ENCODE results near the gene KCMF1. TPM values are rescaled to one million over a fixed set of nuclear protein-coding genes. Genes with fewer than 3 reads are reported as not detected.

The KCMF1 gene
- total and polyA plus RNA-seq, 8 donors, result 2.3 to 88.4 (median 44.5) TPM

DNA sequence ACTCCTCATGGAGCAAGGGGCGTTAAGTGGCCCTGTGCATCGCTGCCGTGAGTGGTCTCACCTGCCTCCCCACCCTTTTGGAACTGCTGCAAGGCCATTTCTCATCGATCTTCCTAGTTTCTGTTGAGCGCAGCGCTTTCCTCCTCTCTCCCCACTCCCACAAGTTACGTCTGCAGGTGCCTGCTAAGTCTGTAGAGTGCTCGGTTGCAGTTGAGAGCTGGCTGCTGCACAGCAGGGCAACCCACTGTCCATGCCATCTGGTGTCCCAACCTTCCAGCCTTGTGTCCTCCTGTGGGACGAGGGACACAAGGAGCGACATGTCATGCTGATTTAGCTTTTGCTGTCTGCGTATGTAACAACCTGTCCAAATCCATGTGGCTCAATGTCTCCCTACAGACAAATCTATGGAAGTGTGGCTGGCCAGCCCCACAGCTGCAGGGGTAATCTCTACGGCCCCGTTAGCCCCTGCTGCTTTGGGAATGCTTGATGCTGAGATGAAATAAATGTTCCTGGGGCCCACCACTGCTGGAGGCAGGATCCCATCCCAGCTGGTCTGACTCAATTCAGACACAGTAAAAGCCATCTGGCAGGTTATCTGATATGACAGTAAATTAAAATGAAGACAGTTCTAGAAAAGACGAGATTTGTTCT, 94.1 kb downstream of the KCMF1 start:
- Histone ChIP-seq H3K27me3 (peaks cover 0 to 4% (median 0%) of the 10 kb centered on the region in 3 donors), H3K4me1 (peaks cover 0 to 11% (median 6%) of the 10 kb centered on the region in 4 donors), H3K9me3 (no peaks in the 10 kb centered on the region), H3K27ac (no peak overlapping the region), H3K36me3 (no peaks in the 10 kb centered on the region), H3K4me3 (no peak overlapping the region)
- TF ChIP-seq POLR2AphosphoS5 (IDR thresholded peaks at IDR 0.05), result no peak
- no peak for DNase-seq
- WGBS, 5 donors, result 50 to 73% (median 70%) methylated on average over 12 to 14 of the region's 14 CpGs
- intact Hi-C loops (cut with DNase I; ENCODE audit: low total_unique reads), result loop anchor here (5.0 kb wide), 1 partner anchor 232 kb away; no protein-coding TSS in a partner anchor

GRCh38 chr2:85066006-85066740, 95.2 kb downstream of the KCMF1 start:
- no peaks in the 10 kb centered on the region for H3K9me3 ChIP-seq
- H3K4me3 ChIP-seq, result no peak overlapping the region
- no peaks in the 10 kb centered on the region for H3K36me3 ChIP-seq
- DNase-seq, result no peak
- H3K4me1 ChIP-seq, result peaks cover 0 to 11% (median 6%) of the 10 kb centered on the region in 4 donors
- intact Hi-C loops (cut with DNase I; ENCODE audit: low total_unique reads), result loop anchor here (5.0 kb wide), 1 partner anchor 231 kb away; no protein-coding TSS in a partner anchor
- WGBS, 5 donors, result 62 to 67% (median 65%) methylated on average over 9 to 11 of the region's 11 CpGs
- TF ChIP-seq, protein P1, sequence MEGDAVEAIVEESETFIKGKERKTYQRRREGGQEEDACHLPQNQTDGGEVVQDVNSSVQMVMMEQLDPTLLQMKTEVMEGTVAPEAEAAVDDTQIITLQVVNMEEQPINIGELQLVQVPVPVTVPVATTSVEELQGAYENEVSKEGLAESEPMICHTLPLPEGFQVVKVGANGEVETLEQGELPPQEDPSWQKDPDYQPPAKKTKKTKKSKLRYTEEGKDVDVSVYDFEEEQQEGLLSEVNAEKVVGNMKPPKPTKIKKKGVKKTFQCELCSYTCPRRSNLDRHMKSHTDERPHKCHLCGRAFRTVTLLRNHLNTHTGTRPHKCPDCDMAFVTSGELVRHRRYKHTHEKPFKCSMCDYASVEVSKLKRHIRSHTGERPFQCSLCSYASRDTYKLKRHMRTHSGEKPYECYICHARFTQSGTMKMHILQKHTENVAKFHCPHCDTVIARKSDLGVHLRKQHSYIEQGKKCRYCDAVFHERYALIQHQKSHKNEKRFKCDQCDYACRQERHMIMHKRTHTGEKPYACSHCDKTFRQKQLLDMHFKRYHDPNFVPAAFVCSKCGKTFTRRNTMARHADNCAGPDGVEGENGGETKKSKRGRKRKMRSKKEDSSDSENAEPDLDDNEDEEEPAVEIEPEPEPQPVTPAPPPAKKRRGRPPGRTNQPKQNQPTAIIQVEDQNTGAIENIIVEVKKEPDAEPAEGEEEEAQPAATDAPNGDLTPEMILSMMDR (IDR thresholded peaks at IDR 0.05), result no peak
- TF ChIP-seq EP300 (IDR thresholded peaks at IDR 0.05) (no peak), POLR2A (IDR thresholded peaks at IDR 0.05) (no peak), POLR2AphosphoS5 (IDR thresholded peaks at IDR 0.05) (no peak)
- H3K27me3 ChIP-seq, result peaks cover 0 to 4% (median 0%) of the 10 kb centered on the region in 3 donors
- no peak overlapping the region for H3K27ac ChIP-seq

- no peaks in the 10 kb centered on the region for H3K36me3 ChIP-seq
- H3K4me1 ChIP-seq, result peaks cover 0 to 11% (median 6%) of the 10 kb centered on the region in 4 donors
- intact Hi-C loops (cut with DNase I; ENCODE audit: low total_unique reads), result loop anchor here (5.0 kb wide), 1 partner anchor 230 kb away; no protein-coding TSS in a partner anchor
- peak overlapping the region; percentile 16 to 36 (median 28) for H3K4me3 ChIP-seq
- TF ChIP-seq EP300 (IDR thresholded peaks at IDR 0.05), result no peak
- TF ChIP-seq, protein P1 (IDR thresholded peaks at IDR 0.05), result peak in 5 of 7 experiments; percentile 63 to 79 (median 66)
- no peaks in the 10 kb centered on the region for H3K9me3 ChIP-seq
- 4 to 8% (median 5%) methylated on average over 19 of the region's 19 CpGs for WGBS, 5 donors
- peak overlapping the region in 1 of 5 donors; percentile 2 for H3K27ac ChIP-seq
- peak; percentile 67 to 90 for DNase-seq
- H3K27me3 ChIP-seq, result peaks cover 0 to 4% (median 0%) of the 10 kb centered on the region in 3 donors
Observed at GRCh38 chr2:85066874-85067351, 96.0 kb downstream of the KCMF1 start.

DNA sequence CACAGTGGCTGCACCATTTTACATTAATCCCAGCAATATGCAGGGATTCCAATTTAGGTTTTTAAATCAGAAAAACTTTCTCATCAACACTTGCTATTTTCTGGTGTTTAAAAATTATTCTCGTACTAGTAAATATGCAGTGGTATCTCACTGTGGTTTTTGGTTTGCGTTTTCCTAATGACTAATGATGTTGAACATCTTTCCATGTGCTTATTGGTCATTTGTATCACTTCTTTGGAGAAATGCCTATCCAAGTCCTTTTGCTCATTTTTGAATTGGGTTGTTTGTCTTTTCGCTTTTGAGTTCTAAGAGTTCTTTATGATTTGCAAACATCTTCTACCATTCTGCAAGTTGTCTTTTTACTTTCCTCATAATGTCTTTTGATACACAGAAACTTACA, 100.1 kb downstream of the KCMF1 start:
- no peak for DNase-seq
- Histone ChIP-seq H3K9me3 (no peaks in the 10 kb centered on the region), H3K4me1 (peaks cover 0 to 11% (median 6%) of the 10 kb centered on the region in 4 donors), H3K27ac (no peak overlapping the region), H3K27me3 (peaks cover 0 to 3% (median 0%) of the 10 kb centered on the region in 3 donors), H3K4me3 (no peak overlapping the region), H3K36me3 (no peaks in the 10 kb centered on the region)
- WGBS, 5 donors, result 66 to 77% (median 68%) methylated on average over 3 of the region's 3 CpGs
- TF ChIP-seq EP300 (IDR thresholded peaks at IDR 0.05) (no peak), POLR2A (IDR thresholded peaks at IDR 0.05) (no peak), POLR2AphosphoS5 (IDR thresholded peaks at IDR 0.05) (no peak)
- TF ChIP-seq, protein P1 (IDR thresholded peaks at IDR 0.05), result no peak
- intact Hi-C loops (cut with DNase I; ENCODE audit: low total_unique reads), result no loop called here
